Measurements from ENCODE around the gene ABCB1. TPM values are rescaled to one million over a fixed set of nuclear protein-coding genes. Genes with fewer than 3 reads are reported as not detected.

ABCB1 gene
- total and polyA plus RNA-seq, 2 experiments from 2014 or later = 0.53 to 0.80 TPM

- H3K27me3 Mint-ChIP-seq (ENCODE audit: insufficient read depth, low read depth, poor library complexity) = peaks cover 2% of the 10 kb centered on the region
- H3K79me2 ChIP-seq (replicated peaks; ENCODE audit: insufficient read depth) = no peaks in the 10 kb centered on the region
- H3K36me3 ChIP-seq (ENCODE audit: insufficient read depth) = no peaks in the 10 kb centered on the region
- DNase-seq (ENCODE audit: low spot score) (no peak), ATAC-seq (no peak)
- H3K4me3 ChIP-seq = no peak overlapping the region
- no peak overlapping the region for H3K27ac Mint-ChIP-seq
- H3K9me3 Mint-ChIP-seq = no peaks in the 10 kb centered on the region
- H2AFZ ChIP-seq = 0 out of 2 replicates have a peak overlapping the region, but pooled peaks have one; percentile 28
- no peak overlapping the region for H3K4me3 Mint-ChIP-seq
- H3K27me3 ChIP-seq (ENCODE audit: insufficient read depth) = no peaks in the 10 kb centered on the region
- H3K36me3 Mint-ChIP-seq (ENCODE audit: low read depth) = no peaks in the 10 kb centered on the region
- H3K4me1 Mint-ChIP-seq = peaks cover 6% of the 10 kb centered on the region
- H3K4me2 ChIP-seq = no peak overlapping the region
- no peak overlapping the region for H3K27ac ChIP-seq (ENCODE audit: low read depth)
- TF ChIP-seq ETS1 (IDR thresholded peaks at IDR 0.05) = no peak
- no peak for TF ChIP-seq ZNF331 (CRISPR knock-in tag; IDR thresholded peaks at IDR 0.05; ENCODE audit: low read depth)
- no peaks in the 10 kb centered on the region for H3K4me1 ChIP-seq (ENCODE audit: insufficient read depth)
- H4K20me1 ChIP-seq (replicated peaks; ENCODE audit: insufficient read depth) = no peaks in the 10 kb centered on the region
- H3K9me2 ChIP-seq (ENCODE audit: insufficient read depth) = peaks cover 5% of the 10 kb centered on the region; the same call in 1 of the 2 replicates
- no peaks in the 10 kb centered on the region for H3F3A ChIP-seq (replicated peaks; ENCODE audit: low read depth)
These were observed 83.4 kb downstream of the ABCB1 start for GRCh38 chr7:87517136-87517815.

GRCh38 chr7:87513735-87514335, 86.8 kb downstream of the ABCB1 start:
- Histone ChIP-seq H3K4me2 (no peak overlapping the region), H3K79me2 (replicated peaks; ENCODE audit: insufficient read depth) (no peaks in the 10 kb centered on the region), H3K36me3 (ENCODE audit: insufficient read depth) (no peaks in the 10 kb centered on the region), H4K20me1 (replicated peaks; ENCODE audit: insufficient read depth) (no peaks in the 10 kb centered on the region), H3K9me2 (ENCODE audit: insufficient read depth) (peaks cover 3% of the 10 kb centered on the region; the same call in 1 of the 2 replicates), H3K4me1 (ENCODE audit: insufficient read depth) (peaks cover 10% of the 10 kb centered on the region), H2AFZ (no peak overlapping the region), H3K4me3 (no peak overlapping the region), H3K27ac (ENCODE audit: low read depth) (no peak overlapping the region), H3K27me3 (ENCODE audit: insufficient read depth) (no peaks in the 10 kb centered on the region), H3F3A (replicated peaks; ENCODE audit: low read depth) (no peaks in the 10 kb centered on the region)
- no peak for ATAC-seq
- Mint-ChIP-seq H3K27ac (no peak overlapping the region), H3K4me1 (peaks cover 12% of the 10 kb centered on the region), H3K27me3 (ENCODE audit: insufficient read depth, low read depth, poor library complexity) (peaks cover 2% of the 10 kb centered on the region), H3K36me3 (ENCODE audit: low read depth) (no peaks in the 10 kb centered on the region), H3K4me3 (no peak overlapping the region), H3K9me3 (no peaks in the 10 kb centered on the region)
- no peak for DNase-seq (ENCODE audit: low spot score)
- TF ChIP-seq NANOG (IDR thresholded peaks at IDR 0.05; ENCODE audit: borderline replicate concordance) = no peak
- no peak for TF ChIP-seq CTCF (conservative IDR thresholded peaks at IDR 0.05; ENCODE audit: low read depth in 2 of 2)
- TF ChIP-seq ETS1 (IDR thresholded peaks at IDR 0.05) = no peak
- TF ChIP-seq JUNB (IDR thresholded peaks at IDR 0.05; ENCODE audit: unreplicated experiment) = no peak
- no peak for TF ChIP-seq EZH2 (IDR thresholded peaks at IDR 0.05; ENCODE audit: low read depth, unreplicated experiment)
- no peak for TF ChIP-seq EZH2phosphoT487 (IDR thresholded peaks at IDR 0.05; ENCODE audit: unreplicated experiment)
- TF ChIP-seq STAT1 (IDR thresholded peaks at IDR 0.05; ENCODE audit: unreplicated experiment) = no peak
- TF ChIP-seq CREB1 (CRISPR knock-in tag; IDR thresholded peaks at IDR 0.05; ENCODE audit: low read depth) = no peak
- no peak for TF ChIP-seq ZNF331 (CRISPR knock-in tag; IDR thresholded peaks at IDR 0.05; ENCODE audit: low read depth)
- TF ChIP-seq ZNF114 (CRISPR knock-in tag; IDR thresholded peaks at IDR 0.05) = no peak

Measured in GM23338 (cell line).